Stimulated activated CD4-positive, alpha-beta T cell treated with anti-CD3 and anti-CD28 coated beads, Interleukin-2, amount 100 ng/mL, for 24 hours (primary cell): ENCODE data around the gene RABGAP1L.
"Not testable (repeated sequence)": the region's sequence is repeated elsewhere in the genome, so short reads cannot be mapped to it uniquely, and the experiment has no call there.

Experiments used
- DNase-seq, 2 donors: peaks; one replicate each; pipeline ENCODE4 v3.0.0-alpha.2; 2020

The RABGAP1L gene

GRCh38 chr1:175019524-175019923 lies 860.2 kb downstream of the RABGAP1L start:
- no peak for DNase-seq

GRCh38 chr1:175023043-175023921 lies 864.0 kb downstream of the RABGAP1L start, which contains the start of gene MRPS14:
TSS of gene MRPS14 (minus strand) at chr1:175023425. CDS start at chr1:175023408, 17 bp downstream.
- peak; percentile 99 for DNase-seq

GRCh38 chr1:175023922-175024242 lies 864.6 kb downstream of the RABGAP1L start:
- not testable (repeated sequence) for DNase-seq

GRCh38 chr1:175024773-175025172 lies 865.5 kb downstream of the RABGAP1L start:
- no peak for DNase-seq

- no peak for DNase-seq
Measured at GRCh38 chr1:175033953-175034352, 874.6 kb downstream of the RABGAP1L start.

GRCh38 chr1:175034775-175035174 lies 875.5 kb downstream of the RABGAP1L start:
- DNase-seq, result no peak

- DNase-seq, result no peak
Measured at GRCh38 chr1:175035865-175036264, 876.5 kb downstream of the RABGAP1L start.

GRCh38 chr1:175036476-175036875 lies 877.2 kb downstream of the RABGAP1L start:
- DNase-seq, result no peak

GRCh38 chr1:175037416-175037815 lies 878.1 kb downstream of the RABGAP1L start:
- DNase-seq, result no peak

- no peak for DNase-seq
Measured at GRCh38 chr1:175040324-175040879, 881.1 kb downstream of the RABGAP1L start.

- no peak for DNase-seq
Measured at GRCh38 chr1:175042650-175043049, 883.3 kb downstream of the RABGAP1L start.

- no peak for DNase-seq
Measured at GRCh38 chr1:175043824-175044223, 884.5 kb downstream of the RABGAP1L start.

GRCh38 chr1:175044591-175044990 lies 885.3 kb downstream of the RABGAP1L start:
- DNase-seq, result not testable (repeated sequence)
